IMR-90 (cell line): Measurements from ENCODE around the gene AOPEP. TPM values are rescaled to one million over a fixed set of nuclear protein-coding genes. Genes with fewer than 3 reads are reported as not detected.

Experiments
- ATAC-seq: fragments of 200-7000 bp; cut with Tn5 transposase; 2 replicates; pipeline ENCODE4 v1.9.1; 2020; ENCODE audit warnings: low read depth, mild to moderate bottlenecking, moderate library complexity
- BruUV-seq: library from RNA; stranded (reverse); fragments of 400-500 nt; replicated peaks from 2 replicates; lab custom pipeline; 2021; lab: Mats Ljungman, UMichigan
- CTCF ChIA-PET: fragments of 300-600 bp; formaldehyde crosslinking; extraction: SDS; loops from one replicate; lab custom pipeline; 2021; ENCODE audit warnings: antibody characterized with exemption; lab: Yijun Ruan, JAX
- POLR2A ChIA-PET: fragments of 300-600 bp; sonication (Branson Sonifier 250); formaldehyde crosslinking; loops from one replicate; lab custom pipeline; 2022; ENCODE audit warnings: antibody characterized with exemption; ENCODE audit not compliant: unreplicated experiment; lab: Charles Lee
- DNase-seq: peaks from one replicate; pipeline ENCODE4 v3.0.0; 2013
- H2AFZ ChIP-seq: replicated peaks from 2 replicates; pipeline ENCODE3; 2013; ENCODE audit warnings: low read length, mild to moderate bottlenecking; ENCODE audit not compliant: poor library complexity
- H2AK5ac ChIP-seq: 2 replicates; pipeline ENCODE4 v1.6.1; 2013; ENCODE audit warnings: low read depth, low read length, inconsistent platforms
- H2AK9ac ChIP-seq: replicated peaks from 2 replicates; pipeline ENCODE3; 2013; ENCODE audit warnings: mild to moderate bottlenecking, low read depth, low read length, moderate library complexity; ENCODE audit not compliant: poor library complexity
- H2BK120ac ChIP-seq: 2 replicates; pipeline ENCODE4 v1.6.1; 2013; ENCODE audit warnings: low read depth, low read length, inconsistent platforms
- H2BK15ac ChIP-seq: 3 replicates; pipeline ENCODE4 v1.6.1; 2013; ENCODE audit warnings: low read depth, low read length, inconsistent platforms
- H2BK20ac ChIP-seq: 2 replicates; pipeline ENCODE4 v1.6.1; 2013; ENCODE audit warnings: low read depth, mild to moderate bottlenecking, inconsistent platforms, low read length, moderate library complexity
- H2BK5ac ChIP-seq: 2 replicates; pipeline ENCODE4 v1.6.1; 2013; ENCODE audit warnings: mild to moderate bottlenecking, low read depth, low read length, inconsistent platforms; ENCODE audit not compliant: poor library complexity, severe bottlenecking
- H3K14ac ChIP-seq: replicated peaks from 2 replicates; pipeline ENCODE4 v1.6.1; 2013; ENCODE audit warnings: low read depth, low read length, inconsistent platforms
- H3K18ac ChIP-seq: 2 replicates; pipeline ENCODE4 v1.6.1; 2013; ENCODE audit warnings: low read depth, low read length, control low read depth
- H3K23ac ChIP-seq: 2 replicates; pipeline ENCODE4 v1.6.1; 2013; ENCODE audit warnings: low read depth, low read length, inconsistent platforms
- H3K27ac ChIP-seq: 2 replicates; pipeline ENCODE4 v1.5.1; 2013; ENCODE audit warnings: mild to moderate bottlenecking, control low read depth, low read length; ENCODE audit not compliant: insufficient read depth
- H3K27me3 ChIP-seq: 2 replicates; pipeline ENCODE4 v1.6.1; 2013; ENCODE audit warnings: low read length; ENCODE audit not compliant: control insufficient read depth, insufficient read depth
- H3K36me3 ChIP-seq: 2 replicates; pipeline ENCODE4 v1.6.1; 2013; ENCODE audit warnings: low read length, mixed read lengths; ENCODE audit not compliant: control insufficient read depth, insufficient read depth
- H3K4ac ChIP-seq: 2 replicates; pipeline ENCODE4 v1.6.1; 2013; ENCODE audit warnings: low read depth, low read length, inconsistent platforms
- H3K4me1 ChIP-seq: 2 replicates; pipeline ENCODE4 v1.6.1; 2013; ENCODE audit warnings: low read length, mixed read lengths; ENCODE audit not compliant: control insufficient read depth, insufficient read depth
- H3K4me2 ChIP-seq: 2 replicates; pipeline ENCODE4 v1.6.1; 2013; ENCODE audit warnings: low read depth, mild to moderate bottlenecking, control low read depth, low read length, moderate library complexity
- H3K4me3 ChIP-seq: 2 replicates; pipeline ENCODE4 v1.5.1; 2013; ENCODE audit warnings: low read depth, mild to moderate bottlenecking, control low read depth, low read length, moderate library complexity; ENCODE audit not compliant: insufficient read depth
- H3K56ac ChIP-seq: 2 replicates; pipeline ENCODE4 v1.6.1; 2013; ENCODE audit warnings: low read length, inconsistent platforms; ENCODE audit not compliant: insufficient read depth; ENCODE audit errors: extremely low read depth
- H3K79me1 ChIP-seq, 2 experiments: 2 replicates each; pipeline ENCODE4 v1.6.1; 2013; ENCODE audit warnings: low read length in 2 of 2, inconsistent platforms in 1 of 2, low read depth in 1 of 2
- H3K9ac ChIP-seq: 2 replicates; pipeline ENCODE4 v1.6.1; 2013; ENCODE audit warnings: low read depth, low read length, control low read depth
- H3K9me1 ChIP-seq: 2 replicates; pipeline ENCODE4 v1.6.1; 2013; ENCODE audit warnings: low read length, inconsistent platforms; ENCODE audit not compliant: insufficient read depth
- H3K9me3 ChIP-seq: 2 replicates; pipeline ENCODE4 v1.6.1; 2013; ENCODE audit warnings: low read length; ENCODE audit not compliant: control insufficient read depth, insufficient read depth
- H4K20me1 ChIP-seq: 2 replicates; pipeline ENCODE4 v1.6.1; 2013; ENCODE audit warnings: low read length, inconsistent platforms; ENCODE audit not compliant: insufficient read depth
- H4K5ac ChIP-seq: 2 replicates; pipeline ENCODE4 v1.6.1; 2013; ENCODE audit warnings: mild to moderate bottlenecking, low read depth, low read length, control low read depth
- H4K8ac ChIP-seq, 2 experiments: 2 replicates each; pipeline ENCODE4 v1.6.1; 2013; ENCODE audit warnings: low read depth in 2 of 2, low read length in 2 of 2, control low read depth in 1 of 2, inconsistent platforms in 1 of 2
- H4K91ac ChIP-seq: 2 replicates; pipeline ENCODE4 v1.6.1; 2013; ENCODE audit warnings: low read depth, low read length, inconsistent platforms; ENCODE audit not compliant: insufficient read depth
- CEBPB ChIP-seq: IDR thresholded peaks from 2 replicates; pipeline ENCODE4 v1.6.1; 2012; ENCODE audit warnings: low read depth, low read length, improper control_type of control experiment
- CHD1 ChIP-seq: IDR thresholded peaks from 2 replicates; pipeline ENCODE4 v1.6.1; 2012; ENCODE audit warnings: low read depth, low read length, improper control_type of control experiment
- CTCF ChIP-seq: conservative IDR thresholded peaks from 2 replicates; pipeline ENCODE4 v1.5.1; 2012; ENCODE audit warnings: mild to moderate bottlenecking, low read depth, low read length, improper control_type of control experiment
- FOS ChIP-seq: fragments of 150-350 bp; IDR thresholded peaks from 2 replicates; pipeline ENCODE4 v1.6.1; 2016; ENCODE audit warnings: low read depth, low read length
- MAFK ChIP-seq: IDR thresholded peaks from 2 replicates; pipeline ENCODE4 v1.6.1; 2012; ENCODE audit warnings: low read depth, low read length, improper control_type of control experiment
- MAZ ChIP-seq: IDR thresholded peaks from 2 replicates; pipeline ENCODE4 v1.6.1; 2012; ENCODE audit warnings: low read depth, mild to moderate bottlenecking, low read length, improper control_type of control experiment, moderate library complexity, borderline replicate concordance
- POLR2A ChIP-seq: IDR thresholded peaks from 2 replicates; pipeline ENCODE4 v1.6.1; 2012; ENCODE audit warnings: mild to moderate bottlenecking, low read depth, low read length
- RAD21 ChIP-seq: IDR thresholded peaks from 2 replicates; pipeline ENCODE4 v1.6.1; 2012; ENCODE audit warnings: low read length, improper control_type of control experiment
- RCOR1 ChIP-seq: IDR thresholded peaks from 2 replicates; pipeline ENCODE4 v1.6.1; 2012; ENCODE audit warnings: mild to moderate bottlenecking, low read length, improper control_type of control experiment; ENCODE audit not compliant: insufficient replicate concordance
- RFX5 ChIP-seq: IDR thresholded peaks from 2 replicates; pipeline ENCODE4 v1.8.0; 2012; ENCODE audit warnings: low read depth, mild to moderate bottlenecking, low read length, moderate library complexity
- SMC3 ChIP-seq: fragments of 150-350 bp; IDR thresholded peaks from 2 replicates; pipeline ENCODE4 v1.6.1; 2016; ENCODE audit warnings: low read depth, mild to moderate bottlenecking, antibody characterized with exemption, low read length, moderate library complexity
- WGBS, 2 experiments: methylation state at CpG; one replicate each; pipeline versions ENCODE4 v1.1.5 to v1.1.7; 2013; ENCODE audit warnings: missing lambda C conversion rate in 2 of 2; ENCODE audit not compliant: insufficient read length in 1 of 2; ENCODE audit errors: extremely low coverage in 2 of 2; 5-methylcytosine and 5-hydroxymethylcytosine counted together
- dilution Hi-C: fragments of 300-500 bp; cut with HindIII; formaldehyde crosslinking; loops from one replicate; pipeline ENCODE4 v1.14.3; 2018; ENCODE audit warnings: low sequenced_read_pairs; ENCODE audit not compliant: unreplicated experiment
- in situ Hi-C: fragments of 300-500 bp; cut with MboI; formaldehyde crosslinking; loops from 3 replicates; pipeline ENCODE4 v1.14.3; 2019; ENCODE audit warnings: low sequenced_read_pairs, inconsistent platforms, mixed read lengths
- intact Hi-C: fragments of 100-400 bp; cut with micrococcal nuclease; formaldehyde crosslinking; loops from 2 replicates; pipeline ENCODE4 v1.10.0; 2022
- polyA plus RNA-seq, 3 experiments: library from polyadenylated mRNA; depleted of rRNA; stranded (reverse); fragments of >200 nt; gene quantifications; 2 replicates each; pipeline ENCODE4 v1.2.3, GENCODE V29; 2012; ENCODE audit warnings: low replicate concordance in 1 of 3
- total RNA-seq: library from RNA; depleted of rRNA; stranded (reverse); fragments of >200 nt; gene quantifications from 2 replicates; pipeline ENCODE4 v1.2.3, GENCODE V29; 2012

The AOPEP gene
- total and polyA plus RNA-seq, 2 of the 4 experiments (the other 2 are of a cell fraction), result 34.9 to 38.7 TPM

GRCh38 chr9:95047452-95048224 lies 321.1 kb downstream of the AOPEP start:
- intact Hi-C loops, result loop anchor here (2.0 kb wide), 1 partner anchor 41 kb away; no protein-coding TSS in a partner anchor
- no peak overlapping the region for H3K27ac ChIP-seq
- DNase-seq, result no peak

More at GRCh38 chr9:95047452-95048224, 321.1 kb downstream of the AOPEP start:
- H2BK5ac ChIP-seq, result peak overlapping the region; percentile 42
- no peak overlapping the region; the same call in 1 of the 2 replicates for H3K9ac ChIP-seq
- H3K56ac ChIP-seq, result no peak overlapping the region
- peaks cover 15% of the 10 kb centered on the region for H3K9me1 ChIP-seq
- peak overlapping the region; percentile 81; the same call in 1 of the 2 replicates for H3K4me3 ChIP-seq
- H4K8ac ChIP-seq, result no peak overlapping the region
- H3K79me1 ChIP-seq, result peaks cover 11 to 59% of the 10 kb centered on the region in 2 experiments
- no peak overlapping the region for H2BK20ac ChIP-seq
- POLR2A ChIA-PET, result no interaction called here
- TF ChIP-seq RAD21, result no peak
- no peak for TF ChIP-seq SMC3
- no peak for TF ChIP-seq FOS
- TF ChIP-seq CHD1, result no peak
- no peak for TF ChIP-seq POLR2A
- no peak for TF ChIP-seq RFX5
- TF ChIP-seq CTCF, result no peak
- TF ChIP-seq CEBPB, result no peak
- no peak for TF ChIP-seq MAFK
- no peak for TF ChIP-seq RCOR1
- no peak for TF ChIP-seq MAZ
- no peak for ATAC-seq
- H4K5ac ChIP-seq, result no peak overlapping the region
- H3K27me3 ChIP-seq, result no peaks in the 10 kb centered on the region
- no CpG with 5 or more reads among the region's 3 CpGs for WGBS, 2 experiments
- no peak overlapping the region for H3K14ac ChIP-seq
- BruUV-seq, result no TSS peak
- H2AK9ac ChIP-seq, result no peak overlapping the region
- H3K36me3 ChIP-seq, result peaks cover 21% of the 10 kb centered on the region
- H4K91ac ChIP-seq, result no peak overlapping the region
- H4K20me1 ChIP-seq, result peaks cover 61% of the 10 kb centered on the region
- no peak overlapping the region for H2BK15ac ChIP-seq
- no peak overlapping the region for H2AFZ ChIP-seq
- in situ Hi-C loops, result no loop called here
- CTCF ChIA-PET, result no interaction called here
- no peaks in the 10 kb centered on the region for H3K9me3 ChIP-seq
- peak overlapping the region; percentile 27; the same call in 1 of the 2 replicates for H3K18ac ChIP-seq
- dilution Hi-C loops, result no loop called here
- H3K23ac ChIP-seq, result peak overlapping the region; percentile 52; the same call in 1 of the 2 replicates
- no peak overlapping the region for H2AK5ac ChIP-seq
- H3K4me2 ChIP-seq, result peak overlapping the region; percentile 92; the same call in 1 of the 2 replicates
- H3K4me1 ChIP-seq, result peaks cover 14% of the 10 kb centered on the region
- H2BK120ac ChIP-seq, result no peak overlapping the region
- no peak overlapping the region for H3K4ac ChIP-seq
